Measurements from ENCODE around the gene FUOM. TPM values are rescaled to one million over a fixed set of nuclear protein-coding genes. Genes with fewer than 3 reads are reported as not detected.

FUOM gene
- total and polyA plus RNA-seq, 2 donors from 2014 or later, result 17.5 to 118 TPM

GRCh38 chr10:133356549-133357284 lies 1.1 kb downstream of the FUOM start:
- no peak overlapping the region for H3K27ac ChIP-seq (ENCODE audit: low read depth in 2 of 2, low read length in 2 of 2)
- H3K4me3 ChIP-seq (ENCODE audit: low read length in 3 of 3), result peak overlapping the region in 2 of 3 donors; percentile 24 to 54
- H3K27me3 ChIP-seq (ENCODE audit: control insufficient read depth, insufficient read depth, low read length), result no peaks in the 10 kb centered on the region
- TF ChIP-seq CTCF (IDR thresholded peaks at IDR 0.05; ENCODE audit: borderline replicate concordance, extremely low read depth, insufficient read depth), result no peak
- H3K9me3 ChIP-seq (ENCODE audit: control insufficient read depth in 2 of 3, insufficient read depth in 1 of 3, low read length in 3 of 3), result no peaks in the 10 kb centered on the region
- FAIRE-seq (no peak), DNase-seq (peak in 1 of 5 donors; percentile 72)
- no peaks in the 10 kb centered on the region for H3K36me3 ChIP-seq (ENCODE audit: control insufficient read depth in 2 of 3, insufficient read depth in 3 of 3, low read length in 3 of 3)
- intact Hi-C loops (cut with DNase I), result no loop called here
- peak overlapping the region in 1 of 3 donors; percentile 40 for H3K9ac ChIP-seq (ENCODE audit: low read length in 3 of 3)
- H3K4me1 ChIP-seq (ENCODE audit: control insufficient read depth in 2 of 3, insufficient read depth in 2 of 3, low read depth in 1 of 3, low read length in 3 of 3), result peaks cover 0 to 11% (median 0%) of the 10 kb centered on the region in 3 donors

GRCh38 chr10:133355991-133356390 lies 1.8 kb downstream of the FUOM start:
- Histone ChIP-seq H3K27ac (ENCODE audit: low read depth in 2 of 2, low read length in 2 of 2) (no peak overlapping the region), H3K9ac (ENCODE audit: low read length in 3 of 3) (no peak overlapping the region), H3K27me3 (ENCODE audit: control insufficient read depth, insufficient read depth, low read length) (no peaks in the 10 kb centered on the region), H3K36me3 (ENCODE audit: control insufficient read depth in 2 of 3, insufficient read depth in 3 of 3, low read length in 3 of 3) (no peaks in the 10 kb centered on the region), H3K4me1 (ENCODE audit: control insufficient read depth in 2 of 3, insufficient read depth in 2 of 3, low read depth in 1 of 3, low read length in 3 of 3) (peaks cover 0 to 11% (median 0%) of the 10 kb centered on the region in 3 donors), H3K9me3 (ENCODE audit: control insufficient read depth in 2 of 3, insufficient read depth in 1 of 3, low read length in 3 of 3) (no peaks in the 10 kb centered on the region), H3K4me3 (ENCODE audit: low read length in 3 of 3) (no peak overlapping the region)
- intact Hi-C loops (cut with DNase I), result no loop called here
- DNase-seq (no peak), FAIRE-seq (no peak)
- TF ChIP-seq CTCF (IDR thresholded peaks at IDR 0.05; ENCODE audit: borderline replicate concordance, extremely low read depth, insufficient read depth), result no peak

- no peaks in the 10 kb centered on the region for H3K36me3 ChIP-seq (ENCODE audit: control insufficient read depth in 2 of 3, insufficient read depth in 3 of 3, low read length in 3 of 3)
- no peak overlapping the region for H3K9ac ChIP-seq (ENCODE audit: low read length in 3 of 3)
- no peak for TF ChIP-seq CTCF (IDR thresholded peaks at IDR 0.05; ENCODE audit: borderline replicate concordance, extremely low read depth, insufficient read depth)
- peaks cover 0 to 11% (median 0%) of the 10 kb centered on the region in 3 donors for H3K4me1 ChIP-seq (ENCODE audit: control insufficient read depth in 2 of 3, insufficient read depth in 2 of 3, low read depth in 1 of 3, low read length in 3 of 3)
- intact Hi-C loops (cut with DNase I), result no loop called here
- H3K9me3 ChIP-seq (ENCODE audit: control insufficient read depth in 2 of 3, insufficient read depth in 1 of 3, low read length in 3 of 3), result no peaks in the 10 kb centered on the region
- FAIRE-seq (no peak), DNase-seq (no peak)
- no peak overlapping the region for H3K4me3 ChIP-seq (ENCODE audit: low read length in 3 of 3)
- no peaks in the 10 kb centered on the region for H3K27me3 ChIP-seq (ENCODE audit: control insufficient read depth, insufficient read depth, low read length)
- H3K27ac ChIP-seq (ENCODE audit: low read depth in 2 of 2, low read length in 2 of 2), result no peak overlapping the region
Measured at GRCh38 chr10:133355266-133355665, 2.6 kb downstream of the FUOM start.
